A673 (cell line): ENCODE data around the gene GATB. TPM values are rescaled to one million over a fixed set of nuclear protein-coding genes. Genes with fewer than 3 reads are reported as not detected.

Experiments used
- BruUV-seq: library from RNA; stranded (reverse); fragments of 400-500 nt; replicated peaks from 2 replicates; lab custom pipeline; 2021; lab: Mats Ljungman, UMichigan
- CTCF ChIA-PET: fragments of 300-600 bp; sonication (Branson Sonifier 250); formaldehyde crosslinking; loops from one replicate; lab custom pipeline; 2022; ENCODE audit warnings: antibody characterized with exemption; lab: Charles Lee
- POLR2A ChIA-PET: fragments of 300-600 bp; sonication (Branson Sonifier 250); formaldehyde crosslinking; loops from one replicate; lab custom pipeline; 2022; ENCODE audit warnings: antibody characterized with exemption; ENCODE audit not compliant: low non-redundant PET; lab: Charles Lee
- DNase-seq: peaks from one replicate; pipeline ENCODE4 v3.0.0-alpha.2; 2015; ENCODE audit warnings: low spot score
- H3K27ac ChIP-seq: fragments of 200-600 bp; sonication (generic); 2 replicates; pipeline ENCODE4 v1.5.1; 2016; ENCODE audit warnings: mixed run types, low read depth, mild to moderate bottlenecking, mixed read lengths, antibody characterized with exemption, low read length; ENCODE audit not compliant: poor library complexity, severe bottlenecking
- H3K27me3 ChIP-seq: fragments of 200-600 bp; sonication (generic); replicated peaks from 2 replicates; pipeline ENCODE4 v1.6.1; 2017; ENCODE audit warnings: mixed run types, low read depth, mild to moderate bottlenecking, mixed read lengths, antibody characterized with exemption, low read length; ENCODE audit not compliant: insufficient read depth, poor library complexity
- H3K36me3 ChIP-seq: fragments of 200-600 bp; sonication (generic); 2 replicates; pipeline ENCODE4 v1.6.1; 2016; ENCODE audit warnings: mixed run types, mild to moderate bottlenecking, mixed read lengths, antibody characterized with exemption, low read length; ENCODE audit not compliant: insufficient read depth, poor library complexity, severe bottlenecking
- H3K4me1 ChIP-seq: fragments of 200-600 bp; sonication (generic); 2 replicates; pipeline ENCODE4 v1.6.1; 2017; ENCODE audit warnings: mixed run types, mild to moderate bottlenecking, mixed read lengths, antibody characterized with exemption, low read length; ENCODE audit not compliant: insufficient read depth, poor library complexity, severe bottlenecking
- H3K4me3 ChIP-seq: fragments of 200-600 bp; sonication (generic); 2 replicates; pipeline ENCODE4 v1.5.1; 2016; ENCODE audit warnings: low read depth, mixed run types, mild to moderate bottlenecking, mixed read lengths, low read length; ENCODE audit not compliant: poor library complexity, severe bottlenecking
- H3K9me3 ChIP-seq: fragments of 200-600 bp; sonication (generic); 2 replicates; pipeline ENCODE4 v1.6.1; 2016; ENCODE audit warnings: mixed run types, low read depth, mild to moderate bottlenecking, mixed read lengths, antibody characterized with exemption, low read length; ENCODE audit not compliant: poor library complexity, severe bottlenecking
- EZH2 ChIP-seq: fragments of 200-600 bp; sonication (generic); IDR thresholded peaks from 2 replicates; pipeline ENCODE4 v1.6.1; 2017; ENCODE audit warnings: borderline replicate concordance, low read depth, mild to moderate bottlenecking, mixed read lengths, antibody characterized with exemption, low read length; ENCODE audit not compliant: poor library complexity, severe bottlenecking
- intact Hi-C: fragments of 100-400 bp; cut with micrococcal nuclease; formaldehyde crosslinking; loops from one replicate; pipeline ENCODE4 v1.10.0; 2022; ENCODE audit not compliant: unreplicated experiment
- total RNA-seq: library from RNA; stranded (reverse); gene quantifications from 2 replicates; pipeline ENCODE4 v1.2.3, GENCODE V29; 2021
- TF ChIP-seq, protein P1 (sequence below): fragments of 300-800, 200-600 bp; sonication (generic); conservative IDR thresholded peaks from 2 replicates; pipeline ENCODE4 v1.5.1; 2017; ENCODE audit warnings: low read depth, mild to moderate bottlenecking, antibody characterized with exemption, low read length, moderate library complexity, mixed read lengths

GATB gene
- total RNA-seq, 1 experiment from 2014 or later, result 23.8 TPM

GRCh38 chr4:151628001-151628608 lies 132.7 kb downstream of the GATB start:
- Histone ChIP-seq H3K36me3 (no peaks in the 10 kb centered on the region), H3K4me3 (no peak overlapping the region), H3K9me3 (no peaks in the 10 kb centered on the region), H3K4me1 (peaks cover 4% of the 10 kb centered on the region), H3K27ac (no peak overlapping the region), H3K27me3 (peaks cover 8% of the 10 kb centered on the region)
- TF ChIP-seq, protein P1, sequence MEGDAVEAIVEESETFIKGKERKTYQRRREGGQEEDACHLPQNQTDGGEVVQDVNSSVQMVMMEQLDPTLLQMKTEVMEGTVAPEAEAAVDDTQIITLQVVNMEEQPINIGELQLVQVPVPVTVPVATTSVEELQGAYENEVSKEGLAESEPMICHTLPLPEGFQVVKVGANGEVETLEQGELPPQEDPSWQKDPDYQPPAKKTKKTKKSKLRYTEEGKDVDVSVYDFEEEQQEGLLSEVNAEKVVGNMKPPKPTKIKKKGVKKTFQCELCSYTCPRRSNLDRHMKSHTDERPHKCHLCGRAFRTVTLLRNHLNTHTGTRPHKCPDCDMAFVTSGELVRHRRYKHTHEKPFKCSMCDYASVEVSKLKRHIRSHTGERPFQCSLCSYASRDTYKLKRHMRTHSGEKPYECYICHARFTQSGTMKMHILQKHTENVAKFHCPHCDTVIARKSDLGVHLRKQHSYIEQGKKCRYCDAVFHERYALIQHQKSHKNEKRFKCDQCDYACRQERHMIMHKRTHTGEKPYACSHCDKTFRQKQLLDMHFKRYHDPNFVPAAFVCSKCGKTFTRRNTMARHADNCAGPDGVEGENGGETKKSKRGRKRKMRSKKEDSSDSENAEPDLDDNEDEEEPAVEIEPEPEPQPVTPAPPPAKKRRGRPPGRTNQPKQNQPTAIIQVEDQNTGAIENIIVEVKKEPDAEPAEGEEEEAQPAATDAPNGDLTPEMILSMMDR, result no peak
- TF ChIP-seq EZH2, result no peak
- ChIA-PET CTCF (no interaction called here), POLR2A (interaction anchor here (0.6 kb wide), 1 partner anchor 277 kb away, joined by 7 read pairs; no protein-coding TSS in a partner anchor)
- intact Hi-C loops, result no loop called here
- no TSS peak for BruUV-seq
- DNase-seq, result no peak

DNA sequence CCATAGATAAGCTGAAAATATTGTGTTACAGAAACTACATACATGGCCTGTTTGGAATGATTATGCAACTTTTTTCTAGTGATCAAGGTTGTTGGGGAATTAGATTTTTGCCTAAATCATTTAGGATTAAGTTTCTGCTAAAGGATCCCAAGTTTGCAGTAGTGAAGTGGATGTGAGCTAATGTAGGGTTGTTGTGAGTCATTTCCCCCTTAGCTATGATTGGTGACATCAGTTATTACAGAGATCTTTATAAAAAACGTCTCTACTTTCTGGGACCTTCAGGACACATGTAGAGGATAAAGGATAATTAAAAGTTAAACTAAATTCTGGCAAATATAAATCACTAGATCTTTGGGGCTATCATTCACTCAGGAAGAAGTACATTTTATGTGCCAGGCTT lies 133.3 kb downstream of the GATB start:
- intact Hi-C loops, result no loop called here
- no peak for TF ChIP-seq EZH2
- TF ChIP-seq, protein P1, result no peak
- CTCF ChIA-PET, result interaction anchor here (0.6 kb wide), 1 partner anchor 21 kb away, joined by 3 read pairs; no protein-coding TSS in a partner anchor
- Histone ChIP-seq H3K4me1 (peaks cover 4% of the 10 kb centered on the region), H3K27me3 (peaks cover 8% of the 10 kb centered on the region), H3K27ac (no peak overlapping the region), H3K36me3 (no peaks in the 10 kb centered on the region), H3K4me3 (no peak overlapping the region), H3K9me3 (no peaks in the 10 kb centered on the region)
- peak; percentile 15 for DNase-seq
- POLR2A ChIA-PET, result interaction anchor here (0.6 kb wide), 1 partner anchor 277 kb away, joined by 7 read pairs; no protein-coding TSS in a partner anchor
- BruUV-seq, result no TSS peak

GRCh38 chr4:151626751-151627150 lies 134.1 kb downstream of the GATB start:
- intact Hi-C loops, result no loop called here
- Histone ChIP-seq H3K4me3 (no peak overlapping the region), H3K36me3 (no peaks in the 10 kb centered on the region), H3K27me3 (peaks cover 8% of the 10 kb centered on the region), H3K4me1 (peaks cover 4% of the 10 kb centered on the region), H3K9me3 (no peaks in the 10 kb centered on the region), H3K27ac (no peak overlapping the region)
- BruUV-seq, result no TSS peak
- peak; percentile 23 for DNase-seq
- CTCF ChIA-PET, result no interaction called here
- no peak for TF ChIP-seq EZH2
- TF ChIP-seq, protein P1, result no peak
- POLR2A ChIA-PET, result interaction anchor here (0.6 kb wide), 1 partner anchor 528 kb away, joined by 3 read pairs; no protein-coding TSS in a partner anchor
